Measurements from ENCODE around the gene IMP3.
"Not testable (repeated sequence)": the region's sequence is repeated elsewhere in the genome, so short reads cannot be mapped to it uniquely, and the experiment has no call there.

The IMP3 gene, protein sequence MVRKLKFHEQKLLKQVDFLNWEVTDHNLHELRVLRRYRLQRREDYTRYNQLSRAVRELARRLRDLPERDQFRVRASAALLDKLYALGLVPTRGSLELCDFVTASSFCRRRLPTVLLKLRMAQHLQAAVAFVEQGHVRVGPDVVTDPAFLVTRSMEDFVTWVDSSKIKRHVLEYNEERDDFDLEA

DNA sequence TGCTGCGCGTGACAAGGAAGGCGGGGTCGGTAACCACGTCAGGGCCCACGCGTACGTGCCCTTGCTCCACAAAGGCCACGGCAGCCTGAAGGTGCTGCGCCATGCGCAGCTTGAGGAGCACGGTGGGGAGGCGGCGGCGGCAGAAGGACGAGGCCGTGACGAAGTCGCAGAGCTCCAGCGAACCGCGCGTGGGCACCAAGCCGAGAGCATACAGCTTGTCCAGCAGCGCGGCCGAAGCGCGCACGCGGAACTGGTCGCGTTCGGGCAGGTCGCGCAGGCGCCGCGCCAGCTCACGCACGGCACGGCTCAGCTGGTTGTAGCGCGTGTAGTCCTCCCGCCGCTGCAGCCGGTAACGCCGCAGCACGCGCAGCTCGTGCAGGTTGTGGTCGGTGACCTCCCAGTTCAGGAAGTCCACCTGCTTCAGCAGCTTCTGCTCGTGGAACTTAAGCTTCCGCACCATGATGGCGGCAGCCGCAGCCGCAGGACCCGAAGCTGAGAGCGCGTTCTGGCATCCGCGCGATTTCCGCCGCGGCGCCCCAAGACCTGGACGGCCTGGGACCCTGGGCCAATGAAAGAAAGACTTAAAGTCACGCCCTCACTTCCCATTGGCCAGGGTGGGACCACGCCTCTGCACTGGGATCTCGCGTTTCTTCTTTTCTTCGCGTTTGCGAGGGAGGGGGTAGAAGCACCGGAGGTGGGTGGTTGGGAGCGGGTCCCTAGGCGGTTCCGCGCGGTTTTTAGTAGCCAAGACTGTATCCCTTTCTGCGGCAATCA, at the start of gene IMP3:
Gene IMP3 (minus strand): TSS at position 516 of the 774 bp plus-strand sequence. CDS start 56 bp downstream, at position 460.
- DNase-seq (ENCODE audit: low read depth) = peak; percentile 98

DNA sequence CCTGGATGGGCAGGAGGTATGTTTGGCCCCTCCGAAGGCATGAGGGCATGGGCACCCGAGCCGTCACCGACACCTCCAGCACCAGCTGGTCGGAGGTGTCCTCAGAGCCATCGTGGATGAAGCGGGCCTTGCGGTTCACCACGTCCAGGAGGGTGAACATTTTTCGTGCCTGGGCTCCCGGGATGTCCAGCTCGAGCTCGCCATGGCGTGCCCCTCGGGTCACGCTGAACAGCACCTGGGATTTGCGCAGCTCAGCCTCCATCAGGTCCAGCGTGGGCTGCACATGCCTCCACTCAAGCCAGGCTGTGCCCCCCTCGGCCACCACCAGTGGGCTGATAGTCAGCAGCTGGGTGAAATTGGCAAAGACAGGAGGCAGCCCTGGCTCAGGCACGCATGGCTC, 49.4 kb upstream of the IMP3 start:
- not testable (repeated sequence) for DNase-seq (ENCODE audit: low read depth)

DNA sequence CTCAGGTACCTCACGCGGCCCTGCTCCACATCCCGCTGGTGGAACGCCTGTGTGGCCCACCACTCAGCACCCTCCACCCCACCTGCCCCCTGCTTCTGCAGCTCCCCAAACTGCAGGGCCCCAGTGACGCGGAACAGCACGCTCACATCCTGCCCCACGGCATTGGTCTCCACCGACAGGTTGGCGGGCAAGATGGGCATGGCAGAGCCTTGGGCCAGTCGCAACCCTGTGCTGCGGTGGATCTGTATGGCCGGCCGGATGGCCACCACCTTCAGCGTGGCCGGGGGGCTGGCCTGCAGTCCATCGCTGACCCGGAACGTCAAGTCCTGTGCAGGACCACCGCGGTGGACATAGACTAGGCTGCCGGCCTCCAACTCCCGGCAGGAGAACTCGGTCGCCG, 48.8 kb upstream of the IMP3 start:
- DNase-seq (ENCODE audit: low read depth) = no peak

DNA sequence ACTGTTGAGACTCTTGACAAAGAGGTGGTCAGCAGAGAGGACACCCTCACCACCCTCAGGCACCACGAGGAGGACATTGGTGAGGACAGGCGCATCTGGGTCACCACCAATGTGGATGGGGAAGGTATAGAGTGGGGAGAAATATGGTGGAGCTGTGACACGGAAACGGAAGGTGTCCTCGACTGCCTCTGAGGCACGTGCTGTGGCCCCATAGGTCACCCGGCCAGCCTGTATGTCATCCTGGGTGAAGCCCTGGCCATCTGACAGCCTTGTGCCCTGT, 48.2 kb upstream of the IMP3 start:
- DNase-seq (ENCODE audit: low read depth) = no peak

DNA sequence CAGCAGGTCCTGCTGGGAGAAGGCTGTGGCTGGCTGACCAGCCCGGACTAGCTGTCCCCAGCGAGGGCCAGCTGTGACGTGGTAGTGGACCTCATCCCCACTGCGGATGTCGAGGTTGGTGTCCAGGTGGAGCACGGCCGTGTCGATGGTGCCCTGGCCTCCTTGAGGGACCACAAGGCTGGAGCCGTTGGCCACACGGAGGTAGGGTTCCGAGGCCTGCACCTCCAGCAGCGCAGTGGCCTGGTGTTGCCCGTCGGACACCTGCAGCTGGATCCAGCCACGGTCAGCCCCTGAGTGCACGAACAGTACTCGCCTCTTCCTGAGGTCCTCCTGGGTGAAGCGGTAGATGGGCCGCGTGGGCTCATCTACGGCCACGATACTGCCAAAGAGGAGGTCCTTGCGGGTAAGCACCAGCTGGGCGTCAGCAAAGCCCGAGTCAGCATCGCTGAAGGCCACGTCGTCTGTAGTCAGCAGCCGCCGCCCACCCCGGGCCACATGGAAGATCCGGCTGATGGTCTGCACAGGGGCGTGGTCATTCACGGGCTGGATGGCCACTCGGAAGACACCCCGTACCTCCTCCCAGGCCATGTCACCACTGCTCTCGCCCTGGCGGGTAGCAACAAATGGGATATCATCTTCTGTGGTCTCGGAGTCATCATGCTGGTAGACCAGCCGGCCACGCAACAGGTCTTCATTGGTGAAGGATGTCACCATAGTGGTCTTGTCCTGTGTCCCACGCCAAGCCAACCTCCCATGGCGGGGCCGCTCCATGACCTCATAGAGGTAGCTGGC, 47.7 kb upstream of the IMP3 start:
- no peak for DNase-seq (ENCODE audit: low read depth)

DNA sequence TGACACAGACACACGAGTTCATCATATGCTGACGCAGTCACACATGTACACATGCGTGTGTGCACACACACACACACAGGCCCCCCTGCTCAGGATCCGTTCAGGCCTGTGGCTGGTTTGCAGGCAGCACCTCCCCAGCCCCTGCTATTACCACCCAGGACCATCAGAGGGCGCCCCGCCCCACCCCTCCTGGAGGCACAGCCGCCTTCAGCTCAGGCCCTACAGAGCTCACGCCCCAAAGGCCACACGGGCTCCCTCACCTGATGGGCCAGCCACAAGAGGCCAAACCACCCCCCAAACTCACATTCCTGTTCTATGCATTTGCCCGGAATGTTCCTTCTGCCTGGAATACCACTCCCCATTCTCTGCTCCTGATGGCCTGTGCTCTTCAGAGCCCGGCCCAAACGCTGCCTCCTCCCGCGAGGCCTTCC, 46.2 kb upstream of the IMP3 start:
- not testable (repeated sequence) for DNase-seq (ENCODE audit: low read depth)

DNA sequence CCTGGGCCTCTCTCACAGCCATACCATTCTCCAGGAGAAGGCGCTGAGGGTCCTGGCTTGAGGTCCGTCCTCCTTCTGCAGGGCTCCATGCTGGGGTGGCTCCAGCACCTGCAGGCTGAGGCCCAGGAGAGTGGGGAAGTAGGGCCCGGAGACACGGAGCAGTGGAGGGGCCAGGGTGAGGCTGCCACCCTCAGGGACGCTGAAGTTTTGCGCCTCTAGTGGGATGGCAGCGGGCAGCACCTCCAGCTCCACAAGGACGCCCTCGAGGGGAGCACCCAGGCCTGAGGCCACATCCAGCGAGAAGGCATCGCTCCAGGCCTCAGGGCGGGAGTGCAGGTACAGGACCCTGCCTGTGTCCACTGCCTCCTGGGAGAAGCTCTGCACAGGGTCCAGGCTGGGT, 45.2 kb upstream of the IMP3 start:
- DNase-seq (ENCODE audit: low read depth) = no peak

DNA sequence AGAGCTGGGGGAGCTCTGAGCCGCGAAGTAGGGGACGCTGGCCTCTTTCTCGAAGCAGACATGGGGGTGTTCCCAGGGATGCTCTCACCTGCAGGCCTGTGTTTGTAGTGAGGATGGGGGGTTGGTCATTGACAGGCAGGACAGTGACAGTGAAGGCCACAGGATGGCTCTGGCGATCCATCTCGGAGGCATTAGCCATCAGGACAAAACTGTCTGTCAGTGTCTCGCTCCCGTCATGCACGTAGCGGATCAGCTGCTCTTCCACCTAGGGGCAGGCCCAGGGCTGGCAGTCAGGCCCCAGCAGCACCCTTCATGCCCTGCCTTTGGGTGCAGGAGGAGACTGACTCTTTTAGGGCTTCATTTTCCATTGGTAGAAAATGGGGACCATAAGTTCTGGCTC, 44.6 kb upstream of the IMP3 start:
- DNase-seq (ENCODE audit: low read depth) = no peak

DNA sequence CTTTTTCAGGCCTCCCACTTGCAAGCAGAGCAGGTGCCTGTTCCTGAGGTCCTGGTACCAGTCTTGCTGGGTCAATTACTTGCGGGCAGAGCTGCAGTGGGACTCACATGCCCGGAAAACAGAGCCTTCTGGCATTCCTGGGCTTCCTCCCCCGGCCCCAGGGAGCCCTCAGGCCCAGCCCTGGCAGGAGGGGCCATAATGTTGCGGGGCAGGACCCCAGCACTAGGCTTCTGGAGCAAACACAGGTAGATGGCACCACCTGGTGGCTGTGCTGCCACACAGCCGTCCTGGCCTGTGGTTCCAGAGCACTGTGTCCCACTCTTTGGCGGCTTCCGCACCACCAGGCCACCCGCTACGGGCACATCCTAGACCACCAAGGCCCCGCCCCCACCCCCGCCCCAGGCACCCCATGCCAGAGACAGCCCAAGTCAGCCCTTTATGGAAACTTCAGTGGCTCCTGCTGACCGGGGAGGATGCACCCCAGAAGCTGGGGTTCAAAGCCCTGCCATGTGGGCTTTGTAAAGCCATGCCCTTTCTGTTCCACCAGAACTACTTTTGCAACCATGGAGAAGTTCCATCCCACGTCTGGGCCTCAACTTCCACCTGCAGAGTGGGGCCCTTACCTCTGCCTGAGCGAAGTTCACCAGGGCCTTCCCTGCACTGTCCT, 43.8 kb upstream of the IMP3 start:
- not testable (repeated sequence) for DNase-seq (ENCODE audit: low read depth)

DNA sequence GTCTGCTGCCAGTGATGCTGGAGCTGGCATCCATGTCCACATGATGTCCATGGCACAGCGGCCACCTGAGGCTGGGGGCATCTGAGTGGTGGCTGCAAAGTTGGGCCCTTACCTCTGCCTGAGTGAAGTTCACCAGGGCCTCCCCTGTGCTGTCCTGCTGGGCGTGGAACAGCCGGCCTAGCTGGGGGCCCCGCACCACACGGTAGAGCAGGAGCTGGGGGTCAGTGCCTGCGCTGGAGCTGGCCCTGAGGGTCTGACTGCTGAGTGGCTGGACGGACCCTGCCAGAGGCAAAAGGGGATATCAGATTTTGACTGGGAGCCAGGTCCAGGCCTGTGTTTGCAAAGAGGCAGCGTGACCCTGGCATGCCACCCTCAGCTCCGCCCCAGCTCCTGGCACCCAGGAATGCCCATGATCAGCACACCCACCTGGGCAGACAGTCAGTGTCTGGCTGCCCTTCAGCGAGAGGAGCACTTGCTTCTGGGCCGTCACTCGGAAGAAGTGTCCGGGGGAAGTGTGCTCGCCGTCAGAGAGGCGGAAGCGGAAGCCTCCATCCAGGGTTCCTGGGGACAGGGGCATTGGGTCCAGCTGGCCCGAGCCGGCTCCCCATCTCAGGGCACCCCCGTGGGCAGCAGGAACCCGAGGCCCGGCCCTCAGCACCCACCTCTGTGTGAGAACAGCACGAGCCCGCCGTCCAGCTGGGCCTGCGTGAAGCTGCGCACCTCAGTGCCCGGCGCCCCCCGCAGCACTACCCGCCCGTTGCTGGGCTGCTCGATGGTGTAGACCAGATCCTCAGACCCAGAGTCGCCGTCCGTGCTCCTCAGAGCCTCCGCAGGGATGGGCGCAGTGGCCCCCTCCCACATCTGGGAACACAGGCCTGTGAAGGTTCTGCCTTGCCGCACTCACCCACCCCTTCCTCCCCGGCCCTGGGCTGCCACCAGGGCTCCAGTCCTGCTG, 42.4 kb upstream of the IMP3 start:
- no peak for DNase-seq (ENCODE audit: low read depth)

DNA sequence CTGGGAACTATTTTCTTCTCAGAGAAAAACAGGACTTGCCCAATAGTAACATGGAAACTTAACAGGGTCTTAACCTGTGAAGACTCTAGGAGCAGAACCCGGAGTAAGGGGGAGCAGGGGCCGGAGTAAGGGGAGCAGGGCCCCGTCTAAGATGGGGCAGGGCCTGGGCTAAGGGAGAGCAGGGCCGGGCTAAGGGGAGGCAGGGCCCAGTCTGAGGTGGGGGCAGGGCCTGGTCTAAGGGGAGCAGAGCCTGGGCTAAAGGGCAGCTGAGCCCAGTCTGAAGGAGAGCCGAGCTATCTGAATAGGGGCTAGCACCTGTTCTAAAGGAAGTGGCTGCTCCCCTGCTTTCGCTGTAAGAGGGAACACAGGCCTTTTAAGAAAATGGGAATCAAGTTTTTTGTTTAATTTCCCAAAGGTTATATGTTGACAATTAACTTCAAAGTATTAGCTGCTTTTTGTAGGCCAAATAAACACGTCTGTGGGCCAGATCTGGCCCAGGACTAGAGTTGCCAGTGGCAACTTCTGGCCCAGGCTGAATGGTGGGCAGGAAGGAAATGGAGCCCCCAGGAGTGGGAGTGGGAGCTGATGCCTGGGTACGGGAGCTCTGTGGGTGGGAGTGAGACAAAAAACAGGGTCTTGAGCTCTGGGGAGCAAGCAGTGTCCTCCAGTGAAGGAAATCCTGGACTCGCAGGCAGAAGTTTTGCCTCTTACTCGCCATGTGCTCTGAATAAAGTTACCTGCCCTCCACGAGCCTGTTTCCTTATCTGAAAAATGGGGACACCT, 40.2 kb upstream of the IMP3 start:
- DNase-seq (ENCODE audit: low read depth) = no peak

DNA sequence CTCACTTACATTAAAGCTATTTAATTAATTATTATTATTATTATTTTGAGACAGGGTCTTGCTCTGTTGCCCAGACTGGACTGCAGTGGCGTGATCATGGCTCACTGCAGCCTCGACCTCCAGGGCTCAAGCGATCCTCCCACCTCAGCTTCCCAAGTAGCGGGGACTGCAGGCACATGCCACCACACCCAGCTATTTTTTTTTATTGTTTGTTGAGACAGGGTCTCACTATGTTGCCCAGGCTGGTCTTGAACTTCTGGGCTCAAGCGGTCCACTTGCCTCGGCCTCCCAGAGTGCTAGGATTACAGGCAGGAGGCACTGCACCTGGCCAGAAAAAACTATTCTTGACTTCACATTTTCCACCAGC, 38.3 kb upstream of the IMP3 start:
- DNase-seq (ENCODE audit: low read depth) = not testable (repeated sequence)

DNA sequence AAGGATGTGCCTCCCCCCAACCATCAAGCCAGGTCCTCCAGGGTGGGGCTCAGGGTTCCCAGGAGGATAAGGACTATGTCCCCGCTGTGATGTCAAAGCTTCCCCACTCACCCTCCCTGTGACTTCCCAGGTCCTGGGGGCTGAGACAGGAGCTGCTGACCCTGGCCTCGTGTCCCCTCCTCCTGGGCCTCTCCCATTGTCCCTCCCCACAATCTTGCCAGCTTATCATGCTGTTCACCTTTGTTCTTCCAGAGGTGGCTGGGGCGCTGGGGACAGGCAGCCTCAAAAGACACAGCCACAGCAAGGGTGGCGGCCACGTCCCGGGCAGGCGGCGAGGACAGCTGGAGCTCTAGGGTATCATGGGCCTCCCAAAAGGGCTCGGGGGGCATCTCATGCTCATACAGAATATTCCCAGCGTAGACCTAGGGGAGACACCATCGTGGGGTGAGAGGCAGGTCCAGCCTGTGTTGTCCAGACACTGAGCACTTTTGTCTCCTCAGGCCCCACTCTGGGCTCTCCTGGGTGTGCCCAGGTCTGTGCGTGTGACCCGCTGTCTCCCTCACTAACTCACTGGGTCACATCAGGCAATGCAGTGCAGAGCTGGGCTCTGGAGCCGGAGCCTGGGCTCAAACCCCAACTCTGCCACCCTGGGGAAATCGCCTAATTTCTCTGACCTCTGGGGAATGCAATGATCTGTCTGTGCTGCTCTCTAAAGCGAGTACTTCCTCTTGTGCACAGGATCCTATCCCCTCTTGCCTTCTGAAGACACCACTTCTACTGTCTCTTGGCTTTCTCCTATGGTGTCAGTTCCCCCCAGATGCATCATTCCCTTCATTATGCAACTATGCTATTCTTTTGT, 37.7 kb upstream of the IMP3 start:
- DNase-seq (ENCODE audit: low read depth) = no peak

DNA sequence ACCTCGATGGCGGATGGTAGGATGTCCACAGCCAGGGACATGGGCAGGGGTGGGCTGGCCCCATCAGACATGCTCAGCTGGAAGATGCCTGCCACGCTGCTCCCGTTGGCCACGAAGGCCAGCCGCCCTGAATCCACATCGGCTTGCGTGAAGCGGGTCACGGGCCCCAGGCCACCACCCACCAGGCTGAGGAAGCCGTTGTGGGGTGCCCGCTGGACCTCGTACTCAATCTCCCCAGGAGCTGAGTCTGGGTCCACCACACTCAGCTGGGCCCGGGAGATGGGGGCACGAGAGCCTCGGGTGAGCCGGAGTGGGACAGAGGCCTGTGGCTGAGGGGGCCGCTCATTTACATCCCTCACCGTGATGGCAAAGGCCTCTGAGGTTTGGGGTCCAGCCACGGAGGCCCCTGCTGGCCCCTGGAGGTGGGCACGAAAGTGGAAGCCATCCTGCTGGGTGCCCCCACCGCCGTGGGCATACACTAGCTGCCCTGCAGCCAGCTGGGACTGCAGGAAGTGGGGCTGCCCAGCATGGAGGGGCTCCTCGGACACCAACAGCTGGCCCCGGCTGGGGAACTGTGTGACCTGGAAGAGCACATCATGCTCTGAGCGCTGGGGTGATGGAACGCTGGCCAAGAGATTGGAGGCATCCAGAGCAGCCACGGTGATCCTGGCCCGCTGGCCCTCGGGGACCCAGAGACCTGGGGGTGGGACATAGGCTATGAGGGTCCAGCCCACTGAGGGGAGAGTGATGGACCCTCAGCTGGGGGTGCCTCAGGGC, 36.9 kb upstream of the IMP3 start:
- no peak for DNase-seq (ENCODE audit: low read depth)

DNA sequence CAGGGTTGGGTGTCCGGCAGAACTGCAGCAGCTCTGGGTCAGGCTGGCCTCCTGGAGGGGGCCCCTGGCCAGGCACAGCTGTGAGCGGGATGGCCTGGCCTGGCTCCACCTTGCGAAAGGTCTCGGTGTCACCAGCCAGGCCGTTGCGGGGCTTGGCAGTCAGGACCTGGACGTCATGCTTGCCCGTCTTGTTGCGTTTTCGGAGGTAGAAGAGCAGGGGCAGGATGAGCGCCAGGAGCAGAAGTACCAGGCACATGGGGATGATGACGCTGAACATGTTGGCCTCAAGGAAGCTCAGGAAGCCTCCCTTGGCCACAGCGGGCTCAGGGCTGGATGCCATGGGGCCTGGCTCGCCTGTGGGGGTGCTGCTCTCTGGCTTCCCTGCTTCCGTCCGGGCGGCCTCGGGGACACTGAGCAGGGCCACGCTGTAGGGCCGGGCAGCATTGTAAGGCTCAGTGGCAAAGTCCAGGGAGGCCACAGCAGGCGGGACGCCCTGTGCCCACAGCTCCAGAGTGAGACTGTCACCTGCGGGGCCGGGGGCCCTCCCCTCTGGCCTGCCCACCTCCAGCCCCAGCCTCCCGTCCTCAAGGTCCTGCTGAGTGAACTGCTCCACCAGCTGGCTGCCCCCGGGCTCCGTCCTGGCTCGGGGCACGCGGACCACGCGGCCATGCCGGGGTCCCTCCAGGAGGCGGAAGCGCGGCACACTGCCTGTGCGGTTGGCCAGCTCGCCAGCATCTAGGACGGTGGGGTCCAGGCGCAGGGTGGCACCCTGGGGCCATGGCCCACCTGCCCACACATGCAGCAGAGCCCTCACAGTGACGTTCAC, 35.8 kb upstream of the IMP3 start:
- DNase-seq (ENCODE audit: low read depth) = no peak

DNA sequence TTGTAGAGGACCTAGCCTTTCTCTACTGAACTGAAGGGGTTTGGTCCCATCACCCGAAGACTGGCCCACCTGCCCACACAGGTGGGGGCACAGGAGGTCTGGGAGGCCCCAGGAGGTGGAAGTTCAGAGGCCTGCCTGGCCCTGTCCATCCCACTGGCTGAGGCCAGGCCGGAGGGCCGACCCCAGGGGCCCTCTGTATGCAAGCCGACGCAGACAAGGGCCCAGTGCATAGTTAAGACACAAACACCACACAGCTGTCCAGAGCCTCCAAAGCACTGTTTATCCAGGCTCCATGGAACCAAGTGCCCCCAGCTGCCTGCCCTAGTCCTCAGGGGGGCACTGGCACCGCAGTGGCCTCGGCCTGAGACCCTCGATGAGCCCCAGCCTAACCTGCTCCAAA, 34.3 kb upstream of the IMP3 start:
- DNase-seq (ENCODE audit: low read depth) = no peak

DNA sequence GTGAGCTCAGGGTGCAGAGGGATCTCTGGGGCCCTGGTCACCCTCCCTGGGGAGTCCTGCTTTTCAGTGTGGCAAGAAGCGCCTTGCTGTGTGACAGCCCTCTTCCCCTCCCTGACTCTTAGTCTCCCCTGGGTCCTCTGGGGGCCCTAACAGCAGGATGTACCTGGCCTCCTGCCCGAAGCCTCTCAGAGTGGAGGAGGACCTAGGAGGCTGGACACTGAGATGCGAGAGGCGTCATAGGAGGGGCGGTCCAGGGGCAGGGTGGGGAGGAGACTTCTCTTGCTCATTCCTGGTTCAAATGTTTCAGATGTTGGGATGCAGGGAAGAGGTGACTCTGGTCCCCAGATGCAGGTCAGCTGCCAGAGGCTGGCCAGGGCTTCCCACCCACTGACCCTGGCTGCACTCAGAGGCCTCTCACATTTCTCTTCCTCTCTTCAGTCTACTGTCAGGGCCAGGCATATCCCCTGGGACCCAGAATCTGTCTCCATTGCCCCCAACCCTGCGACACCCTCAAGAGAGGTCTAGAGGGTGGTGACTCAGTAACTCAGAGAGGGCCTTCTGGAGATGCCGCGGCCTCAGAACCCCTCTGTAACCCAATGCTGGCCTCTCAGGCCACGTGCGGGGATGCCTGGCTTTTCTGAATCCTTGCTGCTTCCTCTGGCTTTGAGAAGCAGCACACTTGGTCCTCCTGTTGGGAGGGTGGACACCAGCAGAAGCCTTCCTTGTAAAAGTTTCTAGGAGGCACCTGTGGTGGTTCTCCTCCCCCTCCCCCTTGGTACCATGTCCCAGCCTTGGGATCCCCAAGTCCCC, 33.6 kb upstream of the IMP3 start:
- peak; percentile 74 for DNase-seq (ENCODE audit: low read depth)

Data from stromal cell of bone marrow (primary cell).